HG03571 (cell line): ENCODE results near the gene PDLIM1.

Source experiments
- ATAC-seq: cut with Tn5 transposase; IDR thresholded peaks from one replicate; pipeline ENCODE4 v1.9.1; 2021; ENCODE audit not compliant: unreplicated experiment

PDLIM1 gene

DNA sequence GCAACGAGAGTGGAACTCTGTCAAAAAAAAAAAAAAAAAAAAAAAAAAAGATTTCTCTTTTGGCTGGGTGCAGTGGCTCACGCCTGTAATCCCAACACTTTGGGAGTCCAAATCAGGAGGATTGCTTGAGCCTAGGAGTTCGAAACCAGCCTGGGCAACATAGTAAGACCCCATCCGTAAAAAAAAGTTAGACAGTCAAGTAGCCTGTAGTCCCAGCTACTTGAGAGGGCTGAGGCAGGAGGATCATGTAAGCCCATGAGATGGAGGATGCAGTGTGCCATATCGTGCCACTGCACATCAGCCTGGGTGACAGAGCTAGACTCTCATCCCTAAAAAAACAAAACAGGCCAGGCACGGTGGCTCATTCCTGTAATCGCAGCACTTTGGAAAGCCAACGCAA, 25.2 kb downstream of the PDLIM1 start:
- no peak for ATAC-seq

DNA sequence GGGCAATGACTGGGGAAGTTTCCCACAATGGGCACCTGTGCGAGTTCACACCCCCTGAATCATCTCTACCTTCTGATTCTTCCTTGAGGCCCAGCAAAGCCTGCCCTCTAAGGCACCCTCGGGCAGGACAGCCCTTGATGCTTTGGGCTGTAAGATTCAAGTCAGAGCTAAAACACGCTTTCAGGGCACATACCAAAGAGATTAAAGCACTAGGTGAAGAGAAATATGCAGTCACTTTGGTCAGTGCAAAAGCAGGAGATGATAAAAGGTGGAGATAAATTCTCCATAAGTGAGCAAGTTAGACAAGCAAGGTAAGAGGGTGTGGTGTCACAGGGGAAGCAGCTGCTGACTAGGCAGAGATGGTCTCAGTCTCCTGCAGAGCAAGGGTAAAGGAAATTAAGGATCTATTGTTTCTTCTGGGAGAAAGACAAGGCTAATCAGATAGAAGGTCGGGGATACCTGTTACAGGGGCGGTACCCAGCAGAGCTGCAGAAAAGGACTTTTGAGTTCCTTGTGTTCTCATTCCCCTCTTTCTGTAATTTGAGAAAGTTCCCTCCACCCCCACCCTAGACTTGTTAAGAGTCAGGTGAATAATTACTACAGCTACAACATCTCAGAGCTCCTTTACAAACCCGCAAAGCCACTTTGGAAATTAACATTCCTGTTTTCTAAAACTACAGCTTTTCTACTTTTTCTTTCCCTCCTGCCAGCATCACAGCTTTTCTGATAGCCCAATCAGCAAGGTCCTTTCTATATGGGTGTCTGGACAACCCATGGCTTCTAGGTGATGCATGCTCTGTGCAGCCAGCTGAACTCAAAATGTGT, 26.4 kb downstream of the PDLIM1 start:
- ATAC-seq: no peak

DNA sequence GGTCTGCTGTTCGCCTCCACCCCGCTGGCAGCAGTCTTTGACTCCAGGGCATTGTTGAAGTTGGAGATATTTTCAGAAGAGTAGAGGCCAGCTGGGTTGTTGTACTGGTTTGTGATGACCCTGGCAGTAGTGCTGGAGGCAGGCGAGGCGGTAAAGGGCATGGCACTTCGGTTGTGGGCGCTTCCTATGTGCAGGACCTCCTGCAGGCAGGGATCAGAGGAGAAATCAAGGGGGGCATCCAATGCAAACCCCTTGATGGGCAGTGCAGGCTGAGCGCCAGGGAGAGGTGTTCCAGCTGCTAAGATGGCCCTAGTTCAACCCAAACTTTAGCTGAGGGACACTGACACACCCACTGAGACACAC, 27.0 kb downstream of the PDLIM1 start:
- no peak for ATAC-seq

DNA sequence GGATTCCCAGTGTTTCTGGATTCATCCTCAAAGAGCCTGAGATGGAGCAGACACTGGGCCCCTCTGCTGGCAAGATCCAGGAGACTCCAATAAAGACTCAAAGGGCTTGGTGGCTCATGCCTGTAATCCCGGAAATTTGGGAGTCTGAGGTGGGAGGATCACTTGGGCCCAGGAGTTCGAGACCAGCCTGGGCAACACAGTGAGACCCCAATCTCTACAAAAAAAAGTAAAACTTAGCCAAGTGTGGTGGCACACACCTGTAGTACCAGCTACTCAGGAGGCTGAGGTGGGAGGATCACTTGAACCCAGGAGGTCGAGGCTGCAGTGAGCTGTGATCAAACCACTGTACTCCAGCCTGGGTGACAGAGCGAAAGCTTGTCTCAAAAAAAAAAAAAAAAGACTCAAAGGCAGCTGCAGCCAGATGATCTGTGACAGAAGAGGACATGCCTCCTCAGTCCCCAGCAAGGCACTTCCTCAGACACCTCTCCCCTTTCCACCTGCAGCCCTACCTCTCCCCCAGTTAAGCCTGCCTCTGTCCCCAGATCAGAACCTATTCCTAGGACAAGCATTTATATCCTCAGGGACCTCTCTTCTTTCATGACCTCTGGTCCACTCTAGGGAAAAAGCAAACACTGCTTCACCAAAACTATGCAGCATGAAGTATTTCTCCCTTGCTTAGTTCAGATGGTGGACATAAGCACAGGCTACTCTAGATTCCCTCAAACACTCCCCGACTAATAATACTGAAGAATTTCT, 27.9 kb downstream of the PDLIM1 start:
- ATAC-seq: no peak

DNA sequence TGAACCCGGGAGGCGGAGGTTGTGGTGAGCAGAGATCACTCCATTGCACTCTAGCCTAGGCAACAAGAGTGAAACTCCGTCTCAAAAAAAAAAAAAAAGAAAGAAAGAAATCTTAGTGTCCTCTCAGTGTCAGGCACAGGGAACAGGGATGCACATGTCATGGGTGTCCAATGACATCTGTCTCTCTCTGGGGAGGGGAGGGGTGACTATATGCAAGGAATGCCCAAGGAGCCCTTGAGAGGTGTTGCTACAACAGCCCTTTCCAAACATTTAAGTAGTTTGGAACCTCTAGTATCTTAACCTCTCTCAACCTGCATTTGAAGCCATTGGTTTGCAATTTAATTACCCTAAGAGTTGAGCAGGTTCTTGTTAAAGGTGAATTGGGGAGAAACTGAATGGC, 28.9 kb downstream of the PDLIM1 start:
- ATAC-seq: no peak

DNA sequence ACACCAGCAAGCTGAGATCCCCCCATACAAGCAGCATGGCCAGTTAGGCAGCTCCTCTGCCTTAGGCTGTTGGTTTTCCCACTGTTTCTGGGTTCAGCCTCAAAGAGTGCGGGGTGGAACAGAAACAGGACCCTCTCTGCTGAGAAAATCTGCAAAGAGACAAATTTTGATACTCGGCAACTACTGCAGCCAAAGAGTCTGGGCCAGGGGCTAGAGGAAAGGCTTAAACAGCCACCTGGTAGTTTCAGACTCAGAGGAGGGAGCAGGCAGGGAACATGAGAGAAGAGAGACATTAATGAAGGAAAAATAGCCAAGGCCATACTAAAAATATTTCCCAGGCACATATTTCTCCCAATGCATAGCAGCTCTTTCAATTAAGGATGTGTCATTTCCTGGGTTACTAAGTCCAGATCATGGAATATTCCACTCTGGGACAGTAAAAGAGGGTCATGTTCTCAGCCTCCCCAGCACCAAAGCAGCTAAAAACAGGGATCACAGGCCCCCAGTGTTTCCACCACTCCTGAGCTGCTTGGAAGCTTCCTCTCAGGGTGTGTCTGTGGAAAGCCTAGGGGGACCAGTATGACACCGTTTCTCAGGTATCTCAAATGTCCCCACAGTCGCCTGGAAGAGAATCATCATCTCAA, 29.8 kb downstream of the PDLIM1 start:
- no peak for ATAC-seq

DNA sequence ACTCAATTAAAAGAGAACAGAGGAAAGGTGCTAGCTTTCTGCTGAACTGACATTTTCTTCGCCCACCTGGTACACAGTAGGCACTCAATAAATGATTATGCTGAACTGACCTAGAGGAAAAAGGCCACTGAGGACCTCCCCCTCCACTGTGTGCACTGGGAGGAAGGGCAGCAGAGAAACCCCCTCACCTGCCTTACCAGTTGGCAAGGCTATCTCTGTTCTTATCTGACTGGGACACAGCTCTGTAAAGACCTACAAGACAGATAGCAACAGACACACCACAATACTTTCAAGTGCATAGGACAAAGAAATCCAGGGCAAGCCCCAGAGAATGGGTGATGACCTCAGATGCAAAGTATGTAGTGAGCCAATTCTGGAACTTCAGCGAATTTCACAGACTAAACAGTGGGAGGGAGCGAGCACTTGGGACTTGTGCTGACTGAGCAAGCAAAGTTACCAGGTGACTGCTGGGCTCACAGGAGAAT, 30.4 kb downstream of the PDLIM1 start:
- no peak for ATAC-seq

DNA sequence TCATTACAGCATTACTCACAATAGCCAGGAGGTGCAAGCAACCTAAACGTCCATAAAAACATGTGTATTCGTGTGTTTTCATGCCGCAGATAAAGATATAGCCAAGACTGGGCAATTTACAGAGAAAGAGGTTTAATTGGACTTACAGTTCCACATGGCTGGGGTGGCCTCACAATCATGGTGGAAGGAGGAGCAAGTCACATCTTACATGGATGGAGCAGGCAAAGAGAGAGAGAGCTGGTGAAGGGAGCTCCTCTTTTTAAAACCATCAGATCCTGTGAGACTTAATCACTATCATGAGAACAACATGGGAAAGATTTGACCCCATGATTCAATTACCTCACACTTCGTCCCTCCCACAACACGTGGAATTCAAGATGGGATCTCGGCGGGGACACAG, 33.0 kb downstream of the PDLIM1 start:
- ATAC-seq: no peak

GRCh38 chr10:95256268-95256667, 34.5 kb downstream of the PDLIM1 start:
- ATAC-seq: no peak

DNA sequence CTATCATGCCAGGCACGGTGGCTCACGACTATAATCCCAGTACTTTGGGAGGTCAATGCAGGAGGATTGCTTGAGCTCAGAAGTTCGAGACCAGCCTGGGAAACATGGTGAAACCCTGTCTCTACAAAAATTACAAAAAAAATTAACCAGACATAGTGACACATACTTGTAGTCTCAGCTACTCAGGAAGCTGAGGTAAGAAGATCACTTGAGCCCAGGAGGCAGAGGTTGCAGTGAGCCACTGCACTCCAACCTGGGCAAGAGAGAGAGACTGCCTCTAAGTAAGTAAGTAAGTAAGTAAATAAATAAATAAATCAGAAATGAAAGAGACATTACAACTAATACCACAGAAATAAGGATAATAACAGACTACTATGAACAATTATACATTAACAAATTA, 36.2 kb downstream of the PDLIM1 start:
- ATAC-seq: no peak

GRCh38 chr10:95253686-95254085, 37.1 kb downstream of the PDLIM1 start:
- no peak for ATAC-seq

DNA sequence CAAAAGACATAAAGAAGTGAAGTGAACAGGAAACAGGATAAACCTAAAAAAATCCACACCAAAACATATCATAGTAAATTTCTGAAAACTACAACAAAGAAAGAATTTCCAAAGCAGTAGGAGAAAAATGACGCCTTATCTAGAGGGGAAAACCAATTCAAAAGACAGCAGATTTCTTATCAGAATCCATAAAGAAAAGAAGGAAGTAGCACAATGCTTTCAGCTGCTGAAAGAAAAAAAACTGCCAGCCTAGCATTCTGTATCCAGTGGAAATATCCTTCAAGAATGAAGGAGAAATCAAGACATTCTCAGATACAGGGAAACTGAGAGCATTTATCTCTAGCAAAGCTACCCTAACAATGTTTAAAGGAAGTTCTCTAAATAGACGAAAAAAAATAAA, 37.8 kb downstream of the PDLIM1 start:
- no peak for ATAC-seq

DNA sequence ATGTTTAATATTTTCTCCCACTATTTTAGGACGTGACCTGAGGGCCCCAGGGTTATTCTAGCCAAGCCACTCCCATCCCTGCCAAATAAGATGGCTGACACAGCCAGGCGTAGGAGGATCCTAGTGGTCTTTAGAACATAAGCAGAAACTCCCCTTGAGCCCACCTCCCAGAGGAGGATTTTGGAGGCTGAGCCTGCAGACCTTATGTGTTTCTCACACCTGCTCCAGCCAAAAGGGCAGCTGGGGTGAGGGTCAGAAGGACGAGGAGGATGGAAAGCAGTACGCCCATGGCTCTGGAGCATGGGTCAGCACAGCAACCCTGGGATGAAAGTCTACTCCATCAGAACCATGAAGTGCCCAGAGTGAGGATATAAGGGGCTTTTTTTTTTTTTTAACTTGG, 39.9 kb downstream of the PDLIM1 start:
- ATAC-seq: no peak

DNA sequence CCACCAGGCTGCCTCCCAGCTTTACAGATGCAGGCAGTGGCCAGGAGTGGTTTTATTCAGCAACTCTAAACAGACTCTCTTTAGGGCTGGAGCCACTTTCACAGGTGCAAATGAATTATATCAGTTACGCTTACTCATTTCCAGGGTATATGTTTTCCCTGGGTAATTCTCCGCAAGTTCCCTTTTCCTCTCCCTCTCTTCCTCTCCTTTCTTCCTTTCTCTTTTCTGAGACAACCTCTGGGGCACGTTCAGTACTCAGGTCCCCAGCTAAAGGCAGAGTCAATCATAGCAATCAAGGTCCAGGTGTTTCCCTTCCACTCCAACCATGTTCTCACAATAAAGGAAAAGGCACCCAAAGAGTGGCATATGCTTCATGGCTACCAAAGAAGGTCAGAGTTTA, 41.3 kb downstream of the PDLIM1 start:
- ATAC-seq: no peak

GRCh38 chr10:95248989-95249388, 41.8 kb downstream of the PDLIM1 start:
- ATAC-seq: no peak

DNA sequence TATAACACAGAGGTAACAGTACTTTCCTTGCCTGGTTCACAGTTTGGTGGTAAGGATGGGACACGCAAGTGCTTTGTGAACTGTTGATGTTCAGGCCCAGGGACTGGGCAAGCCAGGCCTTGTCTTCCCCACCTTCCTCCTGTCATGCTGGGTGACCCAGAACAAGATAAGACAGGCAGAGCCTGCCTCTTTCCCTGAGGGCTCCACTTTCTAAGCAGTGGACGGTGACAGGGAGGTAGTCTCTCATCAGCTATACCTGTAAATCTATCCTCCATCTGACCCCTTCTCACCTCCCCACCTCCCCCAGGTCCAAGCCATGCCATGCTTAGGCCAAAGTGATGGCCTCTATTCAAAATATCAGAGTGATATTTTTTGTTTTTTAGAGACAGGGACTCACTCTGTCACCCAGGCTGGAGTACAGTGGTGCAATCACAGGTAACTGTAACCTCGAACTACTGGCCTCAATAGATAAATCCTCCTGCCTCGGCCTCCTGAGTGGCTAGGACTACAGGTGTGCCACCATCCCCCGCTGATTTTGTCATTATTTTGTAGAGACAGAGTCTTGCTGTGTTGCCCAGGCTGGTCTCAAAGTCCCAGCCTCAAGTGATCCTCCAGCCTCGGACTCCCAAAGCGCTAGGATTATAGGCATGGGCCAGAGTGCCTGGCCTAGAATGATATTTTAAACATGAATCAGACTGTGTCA, 42.8 kb downstream of the PDLIM1 start:
- no peak for ATAC-seq

- no peak for ATAC-seq
These were observed 43.5 kb downstream of the PDLIM1 start for GRCh38 chr10:95247200-95247880.

GRCh38 chr10:95246582-95247051, 44.2 kb downstream of the PDLIM1 start:
- no peak for ATAC-seq

DNA sequence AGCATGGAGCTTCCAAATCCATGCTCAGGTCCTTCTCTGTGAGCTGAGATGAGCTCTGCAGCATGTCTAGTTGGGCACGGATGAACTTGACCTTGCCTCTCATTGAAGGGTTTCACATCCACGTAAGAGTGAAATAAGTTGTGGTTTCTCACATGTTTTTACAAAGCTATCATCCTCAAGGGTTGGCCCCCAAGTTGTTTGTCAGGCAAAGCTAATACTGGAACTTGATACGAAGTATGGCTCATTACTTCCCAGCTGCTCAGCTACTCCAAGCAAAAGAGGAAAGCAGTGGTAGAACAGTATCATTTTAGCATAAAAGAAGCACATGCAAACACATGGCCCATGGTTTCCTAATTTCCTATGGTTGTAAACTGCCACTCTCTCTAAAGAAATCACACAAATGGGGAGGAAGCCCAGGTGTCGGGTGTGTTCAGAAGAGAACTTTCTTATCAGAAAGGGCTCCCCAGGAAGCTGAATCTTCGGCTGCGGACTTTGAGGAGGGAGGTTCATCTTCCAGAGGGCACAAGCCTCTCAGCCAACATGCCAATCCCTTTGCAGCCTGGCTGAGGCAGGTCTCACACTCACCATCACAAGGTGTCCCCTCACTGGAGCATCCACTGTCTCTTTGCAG, 45.3 kb downstream of the PDLIM1 start:
- ATAC-seq: peak; percentile 84

DNA sequence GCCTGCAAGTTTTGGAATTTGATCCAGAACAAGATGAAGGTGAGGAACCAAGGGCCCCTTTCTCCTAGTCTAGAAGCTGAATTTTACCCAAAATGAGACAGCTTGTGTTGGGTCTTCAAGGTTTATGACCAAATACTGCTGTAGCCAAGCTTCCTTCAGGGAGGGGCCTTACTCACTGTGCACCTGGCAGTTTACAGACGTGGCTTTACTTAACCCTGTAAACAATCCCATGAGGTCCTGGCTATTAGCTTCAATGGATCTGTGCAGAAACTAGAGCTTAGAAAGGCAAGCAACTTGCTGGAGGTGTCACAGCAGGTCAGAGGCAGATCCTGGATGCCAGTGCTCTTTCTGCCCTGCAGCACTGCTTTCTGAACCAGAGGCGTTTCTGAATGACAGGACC, 46.7 kb downstream of the PDLIM1 start:
- no peak for ATAC-seq
